Fibroblast of lung (primary cell): ENCODE measurements around the gene SLC22A6.

Experiments used
- EZH2 ChIP-seq: IDR thresholded peaks from 2 replicates; pipeline ENCODE4 v1.5.1; 2012; ENCODE audit warnings: low read length, control low read depth, mild to moderate bottlenecking; ENCODE audit errors: missing control alignments
- TF ChIP-seq, protein P1 (sequence below), 2 donors: IDR thresholded peaks in 1 of 2; conservative IDR thresholded peaks in 1 of 2; 1 replicate in 1 of 2; 2 replicates in 1 of 2; pipeline ENCODE4 v1.5.1; 2011 to 2012; ENCODE audit warnings: low read length in 2 of 2, control low read depth in 1 of 2, inconsistent platforms in 1 of 2, low read depth in 1 of 2, mild to moderate bottlenecking in 1 of 2

DNA sequence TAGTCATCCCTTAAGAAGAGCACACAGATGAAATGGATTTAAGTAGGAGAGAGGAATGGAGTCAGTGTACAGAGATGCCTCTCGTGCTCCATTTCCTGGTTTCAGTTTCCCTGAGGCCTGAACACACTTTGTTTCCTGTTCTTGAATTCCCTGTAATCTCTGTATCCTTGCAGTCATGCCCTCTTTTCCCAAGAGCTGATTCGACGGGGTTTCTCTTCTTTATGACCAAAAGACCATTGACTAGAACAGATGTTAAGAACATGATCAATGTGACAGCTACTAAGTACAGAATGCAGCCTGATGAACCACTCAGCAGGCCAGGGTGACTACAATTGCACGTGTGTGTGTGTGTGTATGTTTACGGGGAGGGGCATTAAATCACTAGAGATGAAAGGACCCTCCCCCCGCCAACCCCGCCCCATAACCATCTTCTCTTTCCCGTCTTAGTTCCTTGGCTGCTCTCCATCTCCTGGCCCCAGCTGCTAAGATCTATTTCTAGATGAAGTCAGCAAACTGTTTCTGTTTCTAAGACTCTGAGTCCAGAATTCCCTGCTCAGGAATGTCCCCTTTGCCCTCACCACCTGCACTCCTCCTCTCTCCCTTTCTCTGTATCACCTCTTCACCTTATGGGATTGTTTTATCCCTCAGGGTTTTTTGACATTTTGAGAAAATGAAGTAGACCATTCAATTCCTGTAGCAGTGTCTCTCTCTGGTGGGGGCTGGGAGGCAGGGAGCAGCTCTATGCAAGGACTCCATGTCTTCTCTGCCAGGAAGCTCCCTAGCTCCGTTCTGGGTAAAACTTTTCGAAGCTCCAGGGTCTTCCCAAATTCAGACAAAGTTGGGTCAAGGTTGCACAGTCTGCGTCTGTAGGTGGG lies 26.0 kb downstream of the SLC22A6 start:
- TF ChIP-seq, protein P1, sequence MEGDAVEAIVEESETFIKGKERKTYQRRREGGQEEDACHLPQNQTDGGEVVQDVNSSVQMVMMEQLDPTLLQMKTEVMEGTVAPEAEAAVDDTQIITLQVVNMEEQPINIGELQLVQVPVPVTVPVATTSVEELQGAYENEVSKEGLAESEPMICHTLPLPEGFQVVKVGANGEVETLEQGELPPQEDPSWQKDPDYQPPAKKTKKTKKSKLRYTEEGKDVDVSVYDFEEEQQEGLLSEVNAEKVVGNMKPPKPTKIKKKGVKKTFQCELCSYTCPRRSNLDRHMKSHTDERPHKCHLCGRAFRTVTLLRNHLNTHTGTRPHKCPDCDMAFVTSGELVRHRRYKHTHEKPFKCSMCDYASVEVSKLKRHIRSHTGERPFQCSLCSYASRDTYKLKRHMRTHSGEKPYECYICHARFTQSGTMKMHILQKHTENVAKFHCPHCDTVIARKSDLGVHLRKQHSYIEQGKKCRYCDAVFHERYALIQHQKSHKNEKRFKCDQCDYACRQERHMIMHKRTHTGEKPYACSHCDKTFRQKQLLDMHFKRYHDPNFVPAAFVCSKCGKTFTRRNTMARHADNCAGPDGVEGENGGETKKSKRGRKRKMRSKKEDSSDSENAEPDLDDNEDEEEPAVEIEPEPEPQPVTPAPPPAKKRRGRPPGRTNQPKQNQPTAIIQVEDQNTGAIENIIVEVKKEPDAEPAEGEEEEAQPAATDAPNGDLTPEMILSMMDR (conservative IDR thresholded peaks at IDR 0.05 in 1 of 2, IDR thresholded peaks at IDR 0.05 in 1 of 2; ENCODE audit: low read depth in 1 of 2, low read length in 2 of 2) = no peak
- no peak for TF ChIP-seq EZH2
